ENCODE results near the gene EHD3.
A peak's percentile ranks its signal among the peaks of the same experiment; 100 is the strongest.

Gene EHD3

GRCh38 chr2:31233741-31234682 lies at the start of gene EHD3:
Gene EHD3, plus strand, starts transcription at chr2:31234152. Its CDS starts 470 bp downstream, at chr2:31234622.
- peak; percentile 39 to 49 for DNase-seq (ENCODE audit: low read depth in 2 of 2, low spot score in 1 of 2)

DNA sequence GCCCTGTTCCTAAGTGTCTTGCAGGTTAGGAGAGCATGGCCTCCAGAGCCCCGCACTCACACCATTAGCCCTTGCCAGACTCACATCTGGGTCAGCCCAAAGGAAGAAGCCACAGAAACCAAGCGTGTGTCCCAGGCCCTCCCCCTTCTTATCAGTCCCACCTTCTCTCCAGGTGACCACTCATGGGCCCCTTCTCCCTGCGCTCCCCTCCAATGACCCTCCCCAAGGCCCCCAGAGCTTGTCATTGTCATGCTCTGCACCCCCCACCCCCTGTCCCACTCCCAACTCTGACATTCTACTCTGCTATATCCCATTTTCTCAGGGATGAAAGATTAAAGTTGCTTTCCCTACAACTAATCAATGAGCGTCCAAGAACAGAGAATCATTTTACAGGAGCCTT lies 46.8 kb upstream of the EHD3 start:
- no peak for DNase-seq (ENCODE audit: low read depth in 2 of 2, low spot score in 1 of 2)

GRCh38 chr2:31188131-31188530 lies 45.8 kb upstream of the EHD3 start:
- DNase-seq (ENCODE audit: low read depth in 2 of 2, low spot score in 1 of 2): no peak

DNA sequence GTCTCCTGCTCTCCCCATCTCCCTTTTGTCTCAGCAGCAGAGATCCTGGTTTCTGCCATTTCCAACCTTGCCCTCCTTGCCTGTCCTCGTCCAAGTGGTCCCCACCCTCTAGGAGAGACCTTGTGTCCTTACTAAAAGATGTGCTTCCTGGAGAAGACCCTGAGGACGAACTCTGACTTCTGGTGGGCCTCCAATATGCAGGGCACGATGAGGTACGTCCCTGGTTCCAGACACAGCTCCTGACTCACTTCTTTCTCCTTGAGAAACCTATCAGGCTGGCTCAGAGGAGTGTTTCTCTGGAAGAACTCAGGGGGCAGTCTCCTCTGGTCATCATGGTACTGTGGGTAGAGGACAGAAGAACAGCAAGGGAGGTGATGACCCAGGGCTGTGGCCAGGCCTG lies 44.8 kb upstream of the EHD3 start:
- no peak for DNase-seq (ENCODE audit: low read depth in 2 of 2, low spot score in 1 of 2)

DNA sequence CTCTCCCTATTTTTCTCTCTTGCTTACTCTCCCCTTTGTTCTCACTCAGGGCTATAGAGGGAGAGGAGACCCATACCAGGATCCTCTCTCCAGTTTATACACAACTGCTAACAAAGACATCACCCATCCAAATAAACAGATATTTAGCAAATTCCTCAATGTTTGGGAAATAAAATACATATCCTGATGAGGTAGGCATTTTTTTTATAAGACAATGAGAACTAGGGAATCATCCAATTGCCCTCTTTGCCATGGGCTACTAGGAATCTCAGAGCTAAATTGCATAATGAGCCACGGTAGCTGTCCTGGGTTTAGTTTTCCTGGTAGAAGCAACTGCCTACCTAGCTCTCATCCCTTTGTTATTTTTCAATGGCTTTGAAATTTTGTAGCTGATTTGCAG lies 43.8 kb upstream of the EHD3 start:
- no peak for DNase-seq (ENCODE audit: low read depth in 2 of 2, low spot score in 1 of 2)

DNA sequence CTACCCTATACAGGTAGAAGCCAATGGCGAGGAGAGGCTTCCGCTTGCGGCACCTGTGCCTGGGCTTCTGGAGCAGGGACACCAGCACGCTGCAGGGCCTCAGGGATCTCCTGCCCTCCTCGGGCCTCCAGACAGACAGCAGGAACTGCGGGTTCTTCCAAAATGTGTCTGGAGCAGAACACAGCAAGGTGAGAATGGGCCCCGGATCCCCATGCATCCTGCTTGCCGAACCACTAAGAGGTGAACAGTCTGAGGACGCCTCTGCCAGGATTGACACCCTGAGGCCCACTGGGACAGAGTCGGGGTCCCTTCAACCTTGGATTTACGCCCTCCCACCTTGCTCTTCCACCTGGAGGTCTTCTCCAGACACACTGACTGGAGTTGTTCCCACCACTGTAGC lies 42.0 kb upstream of the EHD3 start:
- no peak for DNase-seq (ENCODE audit: low read depth in 2 of 2, low spot score in 1 of 2)

DNA sequence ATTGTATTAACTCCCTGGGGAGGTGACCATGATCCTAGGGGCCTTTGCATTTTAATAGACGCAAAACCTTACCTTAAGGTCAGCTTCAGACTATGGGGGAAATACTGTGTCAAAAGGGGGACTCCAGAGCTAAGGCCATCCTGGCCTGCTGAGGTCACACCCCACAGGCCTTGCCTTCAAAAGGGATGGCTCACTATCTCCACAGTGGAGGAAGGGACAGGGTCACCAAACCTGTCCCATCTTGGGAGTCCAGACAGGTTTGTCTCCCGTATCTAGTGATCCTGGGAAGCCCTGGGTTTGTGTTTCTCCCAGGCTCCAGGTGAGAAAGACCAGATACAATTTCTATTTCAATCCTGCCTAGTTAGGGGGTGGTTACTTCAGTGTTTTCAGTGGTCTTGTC lies 41.6 kb upstream of the EHD3 start:
- DNase-seq (ENCODE audit: low read depth in 2 of 2, low spot score in 1 of 2): no peak

- DNase-seq (ENCODE audit: low read depth in 2 of 2, low spot score in 1 of 2): no peak
Measured at GRCh38 chr2:31192851-31193392, 41.0 kb upstream of the EHD3 start.

- DNase-seq (ENCODE audit: low read depth in 2 of 2, low spot score in 1 of 2): no peak
Measured at GRCh38 chr2:31193806-31194205, 40.1 kb upstream of the EHD3 start.

- no peak for DNase-seq (ENCODE audit: low read depth in 2 of 2, low spot score in 1 of 2)
Measured at GRCh38 chr2:31196622-31197021, 37.3 kb upstream of the EHD3 start.

GRCh38 chr2:31197166-31197565 lies 36.8 kb upstream of the EHD3 start:
- DNase-seq (ENCODE audit: low read depth in 2 of 2, low spot score in 1 of 2): no peak

- DNase-seq (ENCODE audit: low read depth in 2 of 2, low spot score in 1 of 2): no peak
Measured at GRCh38 chr2:31197669-31198068, 36.3 kb upstream of the EHD3 start.

- no peak for DNase-seq (ENCODE audit: low read depth in 2 of 2, low spot score in 1 of 2)
Measured at GRCh38 chr2:31199206-31199605, 34.7 kb upstream of the EHD3 start.

GRCh38 chr2:31200972-31201371 lies 33.0 kb upstream of the EHD3 start:
- DNase-seq (ENCODE audit: low read depth in 2 of 2, low spot score in 1 of 2): no peak

DNA sequence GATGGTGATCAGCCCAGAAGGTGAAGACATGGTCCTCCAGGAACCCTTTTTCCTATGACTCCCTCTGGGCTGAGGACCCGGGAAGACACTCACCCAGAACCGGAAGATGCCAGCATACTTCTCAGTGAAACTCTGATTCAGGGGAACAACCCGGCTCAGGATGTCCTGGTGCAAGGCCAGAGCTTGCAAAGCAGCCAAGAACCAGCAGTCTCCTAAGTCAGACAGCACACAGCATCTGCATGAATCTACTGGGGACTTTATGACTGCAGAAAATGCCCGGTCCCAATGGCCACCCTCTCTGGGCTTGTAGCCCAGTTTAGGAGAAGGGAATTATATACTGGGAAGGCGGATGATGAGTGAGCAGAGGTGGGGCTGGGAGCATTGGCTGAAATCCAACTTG lies 31.9 kb upstream of the EHD3 start:
- no peak for DNase-seq (ENCODE audit: low read depth in 2 of 2, low spot score in 1 of 2)

GRCh38 chr2:31202833-31203232 lies 31.1 kb upstream of the EHD3 start:
- DNase-seq (ENCODE audit: low read depth in 2 of 2, low spot score in 1 of 2): no peak

DNA sequence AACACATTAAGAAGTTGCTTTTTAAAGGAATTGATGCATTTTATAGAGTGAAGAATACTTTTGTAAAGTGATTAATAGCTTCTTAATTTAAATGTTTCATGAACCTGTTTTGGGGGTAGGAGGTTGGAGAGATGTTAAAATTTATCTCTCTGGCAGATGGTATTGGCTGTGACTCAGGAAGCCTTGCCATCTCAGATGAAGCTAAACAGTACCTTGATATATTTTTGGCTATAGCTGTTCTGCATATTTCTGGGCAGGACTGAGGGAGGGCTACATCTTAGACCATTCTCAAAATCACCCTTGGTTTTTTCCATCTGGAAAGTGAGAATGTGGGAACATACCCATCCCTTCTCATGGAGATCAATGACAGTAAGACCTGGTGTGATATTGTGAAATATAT lies 30.0 kb upstream of the EHD3 start:
- DNase-seq (ENCODE audit: low read depth in 2 of 2, low spot score in 1 of 2): no peak

DNA sequence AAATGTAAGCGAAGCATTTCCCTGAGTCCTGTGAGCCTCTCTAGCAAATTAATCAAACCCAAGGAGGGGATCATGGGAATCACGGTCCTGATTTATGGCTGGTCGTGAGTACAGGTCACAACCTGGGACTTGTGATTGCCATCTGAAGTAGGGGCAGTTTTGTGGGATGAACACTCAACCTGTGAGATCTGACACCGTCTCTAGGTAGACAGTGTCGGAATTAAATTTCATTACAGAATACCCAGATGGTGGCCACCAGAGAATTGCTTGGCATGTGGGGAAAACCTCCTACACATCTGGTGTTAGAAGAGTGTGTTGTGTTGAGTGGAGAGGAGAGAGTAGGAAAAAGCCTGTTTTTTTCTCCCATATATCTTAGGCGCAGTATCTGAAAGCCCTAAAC lies 29.2 kb upstream of the EHD3 start:
- no peak for DNase-seq (ENCODE audit: low read depth in 2 of 2, low spot score in 1 of 2)

DNA sequence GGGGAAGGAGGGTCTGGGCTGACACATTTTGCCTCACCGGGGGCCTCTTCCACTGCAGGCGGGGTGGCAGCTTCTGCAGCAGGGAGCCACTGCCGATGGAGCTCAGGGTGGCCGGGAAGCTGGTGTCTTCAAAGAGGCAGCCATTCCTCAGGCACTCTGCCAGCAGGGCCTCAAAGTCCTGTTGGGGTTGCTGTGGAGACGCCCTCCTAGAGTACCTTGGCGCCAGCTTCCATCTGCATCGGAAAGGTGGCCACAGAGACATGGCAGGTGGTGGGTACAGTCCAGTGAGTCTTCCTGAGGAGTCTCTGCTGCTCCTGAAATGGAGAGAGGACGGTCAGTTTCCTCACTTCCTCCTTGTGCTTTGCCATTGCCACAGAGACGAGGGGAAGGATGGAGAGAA lies 28.8 kb upstream of the EHD3 start:
- DNase-seq (ENCODE audit: low read depth in 2 of 2, low spot score in 1 of 2): no peak

DNA sequence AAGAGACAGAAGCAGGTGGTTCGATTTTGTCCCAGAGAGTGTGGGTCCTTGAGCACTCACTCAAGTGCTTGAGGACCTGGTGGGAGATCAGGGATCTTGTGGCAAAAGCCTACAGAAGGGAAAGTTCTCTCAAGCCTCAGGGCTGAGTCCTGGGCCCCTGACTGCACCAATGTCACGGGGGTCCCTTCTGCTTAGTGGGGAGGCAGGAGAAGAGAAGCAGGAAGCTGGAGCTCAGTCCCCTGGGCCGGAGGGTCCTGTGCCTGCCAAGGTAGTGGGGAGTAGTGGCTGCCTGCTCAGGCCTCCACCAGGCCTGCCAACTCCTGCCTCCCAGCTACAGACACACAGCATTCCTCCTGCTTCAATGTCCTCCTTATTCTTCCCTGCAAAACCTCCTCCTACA lies 28.3 kb upstream of the EHD3 start:
- no peak for DNase-seq (ENCODE audit: low read depth in 2 of 2, low spot score in 1 of 2)

- no peak for DNase-seq (ENCODE audit: low read depth in 2 of 2, low spot score in 1 of 2)
Measured at GRCh38 chr2:31207790-31208189, 26.2 kb upstream of the EHD3 start.

DNA sequence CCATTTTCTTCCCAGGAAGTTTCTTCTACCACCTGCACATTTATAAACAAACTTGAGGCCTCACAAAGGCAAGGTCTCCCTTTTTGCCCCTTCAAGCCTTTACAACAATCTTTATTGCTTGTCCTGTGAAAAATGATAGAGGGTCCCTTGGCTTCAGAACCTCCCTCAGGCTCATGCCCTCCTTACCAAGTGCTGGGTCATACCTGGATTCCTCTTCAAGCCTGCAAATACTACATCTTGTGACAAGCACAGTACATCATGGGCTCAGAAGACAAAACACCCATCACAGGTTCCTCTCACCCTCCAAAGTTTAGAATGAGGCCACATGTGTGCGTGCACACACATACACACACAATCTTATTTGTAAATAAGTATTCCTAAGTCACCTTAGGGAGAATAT lies 25.7 kb upstream of the EHD3 start:
- no peak for DNase-seq (ENCODE audit: low read depth in 2 of 2, low spot score in 1 of 2)
